ENCODE results near the gene ZNF593OS.

Gene ZNF593OS

DNA sequence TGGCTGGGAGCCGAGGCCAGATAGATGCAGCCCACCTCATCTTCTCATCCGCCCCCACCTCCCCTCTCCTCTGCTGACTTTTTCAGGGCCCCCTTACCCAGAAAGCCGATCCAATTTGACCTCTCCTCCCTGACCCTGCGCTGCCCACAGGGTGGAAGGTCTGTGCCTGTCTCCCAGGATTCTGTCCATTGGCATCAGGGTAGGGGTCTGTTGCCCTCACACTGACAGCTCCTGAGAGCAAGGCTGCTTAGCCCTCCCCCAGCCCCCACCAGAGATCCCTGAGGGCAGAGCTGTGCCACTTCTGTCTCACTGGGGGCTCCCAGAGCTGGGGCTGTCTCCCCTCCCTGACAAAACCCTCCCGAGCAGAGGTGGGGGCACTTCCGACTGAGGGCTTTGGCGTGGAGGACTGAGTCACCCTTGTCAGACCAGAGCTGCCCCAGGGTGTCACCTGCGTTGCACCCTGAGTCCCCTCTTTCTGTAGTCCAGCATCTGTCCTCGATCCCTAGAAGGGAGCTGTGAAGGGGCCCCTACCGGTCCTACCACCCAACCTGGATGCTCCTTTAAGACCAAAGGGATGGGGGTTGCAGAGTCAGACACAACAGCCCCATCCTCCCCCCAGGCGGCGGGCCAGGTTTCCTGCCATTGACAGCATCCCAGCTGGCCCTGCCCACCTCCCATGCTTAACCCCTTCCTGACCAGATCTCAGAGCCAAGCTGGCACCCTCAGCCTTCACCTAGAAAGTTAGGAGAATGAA is 15.2 kb downstream of the ZNF593OS start:
- H3K27ac Mint-ChIP-seq = no peak overlapping the region
- no peak overlapping the region for H3K4me3 Mint-ChIP-seq
- H3K27me3 Mint-ChIP-seq = peaks cover 32% of the 10 kb centered on the region
- no peaks in the 10 kb centered on the region for H3K4me1 Mint-ChIP-seq (ENCODE audit: low read depth)
- H3K9me3 Mint-ChIP-seq = no peaks in the 10 kb centered on the region
- no peaks in the 10 kb centered on the region for H3K36me3 Mint-ChIP-seq (ENCODE audit: low read depth)

DNA sequence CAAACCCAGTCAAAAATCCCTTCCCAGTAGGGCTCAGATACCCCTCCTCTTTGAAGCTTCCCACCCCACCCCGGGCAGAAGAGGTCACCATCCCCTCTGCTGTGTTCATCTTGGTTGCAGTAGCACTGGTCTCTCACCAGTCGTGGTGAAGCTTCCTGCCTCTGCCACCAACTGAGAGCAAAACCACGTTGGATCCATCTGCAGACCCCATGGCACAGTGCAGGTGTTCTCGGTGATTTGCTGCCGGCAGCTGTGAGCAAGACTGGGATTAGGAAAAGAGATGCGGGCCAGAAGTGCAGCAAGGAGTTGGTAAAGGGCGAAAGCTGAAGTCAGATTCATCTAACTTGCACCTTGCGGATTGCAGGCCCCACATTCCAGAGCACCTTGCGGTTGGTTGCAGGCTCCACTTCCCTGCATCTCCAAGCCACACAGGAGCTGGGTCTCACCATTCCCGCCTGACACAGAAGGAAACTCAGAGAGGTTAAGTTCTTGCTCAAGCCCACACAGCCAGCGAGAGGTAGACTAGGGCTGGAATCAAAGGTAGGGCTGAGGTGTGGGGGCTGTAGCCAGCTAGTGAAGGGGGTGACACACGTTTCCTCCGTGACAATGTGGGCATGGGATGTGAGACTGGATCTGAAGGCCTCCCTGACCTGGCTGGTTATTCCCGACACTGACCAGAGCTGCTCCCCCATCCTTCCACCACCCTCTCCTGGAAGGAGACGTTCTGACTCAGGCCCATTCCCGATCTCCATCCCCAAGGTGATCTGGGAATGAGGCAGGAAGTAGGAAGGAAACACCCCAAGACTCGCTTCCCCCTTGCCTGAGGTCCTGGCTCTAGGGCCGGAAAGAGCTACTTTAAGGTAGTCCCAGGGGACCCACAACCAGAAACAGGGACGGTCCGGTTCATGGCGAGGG is 16.0 kb downstream of the ZNF593OS start:
- Mint-ChIP-seq H3K4me3 (no peak overlapping the region), H3K9me3 (no peaks in the 10 kb centered on the region), H3K36me3 (ENCODE audit: low read depth) (no peaks in the 10 kb centered on the region), H3K27ac (no peak overlapping the region), H3K27me3 (peaks cover 28% of the 10 kb centered on the region), H3K4me1 (ENCODE audit: low read depth) (no peaks in the 10 kb centered on the region)

DNA sequence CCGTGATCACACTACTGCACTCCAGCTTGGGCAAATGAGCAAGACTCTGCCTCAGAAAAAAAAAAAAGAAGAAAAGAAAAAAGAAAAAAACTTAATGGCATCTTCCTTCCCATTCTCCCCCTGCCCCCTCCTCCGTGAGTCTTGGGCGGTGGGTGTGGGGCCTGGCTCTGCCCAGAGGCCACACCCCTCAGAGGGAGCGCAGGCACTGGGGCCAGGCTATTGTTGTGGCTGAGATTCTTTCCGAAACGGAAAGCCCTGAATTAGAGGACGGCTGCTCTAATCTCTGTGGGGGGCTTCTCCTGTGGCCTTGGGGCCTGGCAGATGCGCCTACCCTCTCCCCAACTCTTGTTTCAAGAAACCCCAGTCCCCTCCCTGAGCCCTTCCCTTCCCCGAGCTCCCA is 16.9 kb downstream of the ZNF593OS start:
- Mint-ChIP-seq H3K4me1 (ENCODE audit: low read depth) (no peaks in the 10 kb centered on the region), H3K36me3 (ENCODE audit: low read depth) (no peaks in the 10 kb centered on the region), H3K27me3 (peaks cover 27% of the 10 kb centered on the region), H3K4me3 (no peak overlapping the region), H3K9me3 (no peaks in the 10 kb centered on the region), H3K27ac (no peak overlapping the region)

DNA sequence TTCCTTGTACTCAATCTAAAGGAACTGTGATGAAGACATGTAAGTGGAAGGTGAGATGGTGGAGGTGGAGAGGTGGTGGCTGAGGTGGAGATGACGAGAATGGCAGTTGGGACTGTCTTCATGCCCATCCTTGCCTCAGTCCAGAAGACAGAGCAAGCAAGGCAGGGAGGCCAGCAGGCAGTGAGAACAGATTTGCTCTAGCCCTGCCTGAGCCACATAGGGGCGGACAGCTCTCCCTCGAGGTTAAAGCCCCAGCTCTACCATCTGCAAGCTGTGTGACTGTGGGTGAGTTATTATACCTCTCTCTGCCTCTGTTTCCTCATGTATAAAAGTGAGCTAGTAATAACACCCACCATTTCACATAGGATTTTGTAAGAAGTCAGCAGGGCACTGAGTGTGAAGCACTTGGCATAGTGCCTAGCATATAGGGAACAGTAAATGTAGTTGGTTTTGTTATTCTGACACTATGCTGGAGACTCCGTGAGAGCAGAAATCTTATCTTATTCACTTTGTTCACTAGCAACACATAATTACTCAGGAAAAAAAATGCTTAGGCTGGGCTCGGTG is 17.6 kb downstream of the ZNF593OS start:
- no peaks in the 10 kb centered on the region for H3K9me3 Mint-ChIP-seq
- H3K4me1 Mint-ChIP-seq (ENCODE audit: low read depth) = no peaks in the 10 kb centered on the region
- peaks cover 21% of the 10 kb centered on the region for H3K27me3 Mint-ChIP-seq
- no peaks in the 10 kb centered on the region for H3K36me3 Mint-ChIP-seq (ENCODE audit: low read depth)
- no peak overlapping the region for H3K27ac Mint-ChIP-seq
- H3K4me3 Mint-ChIP-seq = no peak overlapping the region

DNA sequence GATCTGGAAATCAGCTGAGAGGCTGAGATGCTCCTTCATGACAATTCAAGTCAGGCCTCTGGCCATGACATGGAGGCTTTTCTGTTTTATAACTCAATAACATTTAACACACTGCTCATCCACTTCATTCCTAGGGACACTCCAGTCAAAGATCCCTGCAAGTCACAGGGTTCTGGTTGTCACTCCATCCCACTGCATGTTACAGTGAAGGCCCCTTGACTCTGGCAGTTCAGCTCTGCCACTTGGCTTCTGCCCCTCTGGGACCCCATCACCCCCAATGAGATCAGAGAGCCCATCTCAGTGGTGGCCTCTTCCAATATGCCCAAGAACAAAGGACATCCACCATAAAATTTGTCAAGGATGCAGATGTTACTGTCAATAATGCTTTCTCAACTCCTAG is 22.7 kb downstream of the ZNF593OS start:
- no peaks in the 10 kb centered on the region for H3K36me3 Mint-ChIP-seq (ENCODE audit: low read depth)
- no peaks in the 10 kb centered on the region for H3K27me3 Mint-ChIP-seq
- H3K4me1 Mint-ChIP-seq (ENCODE audit: low read depth) = no peaks in the 10 kb centered on the region
- no peak overlapping the region for H3K27ac Mint-ChIP-seq
- H3K9me3 Mint-ChIP-seq = no peaks in the 10 kb centered on the region
- H3K4me3 Mint-ChIP-seq = no peak overlapping the region

DNA sequence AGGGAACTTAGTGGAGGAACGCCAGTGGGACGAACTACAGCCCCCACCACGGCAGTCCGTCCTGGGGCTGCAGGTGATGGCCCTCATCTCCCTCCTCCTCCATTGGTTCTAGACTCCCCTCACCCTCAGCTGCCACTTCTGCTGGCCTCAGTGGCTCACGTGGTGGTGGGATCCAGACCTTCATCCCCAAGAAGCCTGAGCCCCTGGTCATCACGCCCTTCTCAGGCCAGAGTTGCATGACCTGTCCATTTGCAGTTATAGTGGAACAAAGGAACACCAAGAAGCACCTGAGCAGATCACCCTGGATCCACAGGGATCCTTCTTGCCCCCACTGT is 25.7 kb downstream of the ZNF593OS start:
- Mint-ChIP-seq H3K27ac (no peak overlapping the region), H3K27me3 (no peaks in the 10 kb centered on the region), H3K9me3 (no peaks in the 10 kb centered on the region), H3K4me1 (ENCODE audit: low read depth) (no peaks in the 10 kb centered on the region), H3K36me3 (ENCODE audit: low read depth) (no peaks in the 10 kb centered on the region), H3K4me3 (no peak overlapping the region)

DNA sequence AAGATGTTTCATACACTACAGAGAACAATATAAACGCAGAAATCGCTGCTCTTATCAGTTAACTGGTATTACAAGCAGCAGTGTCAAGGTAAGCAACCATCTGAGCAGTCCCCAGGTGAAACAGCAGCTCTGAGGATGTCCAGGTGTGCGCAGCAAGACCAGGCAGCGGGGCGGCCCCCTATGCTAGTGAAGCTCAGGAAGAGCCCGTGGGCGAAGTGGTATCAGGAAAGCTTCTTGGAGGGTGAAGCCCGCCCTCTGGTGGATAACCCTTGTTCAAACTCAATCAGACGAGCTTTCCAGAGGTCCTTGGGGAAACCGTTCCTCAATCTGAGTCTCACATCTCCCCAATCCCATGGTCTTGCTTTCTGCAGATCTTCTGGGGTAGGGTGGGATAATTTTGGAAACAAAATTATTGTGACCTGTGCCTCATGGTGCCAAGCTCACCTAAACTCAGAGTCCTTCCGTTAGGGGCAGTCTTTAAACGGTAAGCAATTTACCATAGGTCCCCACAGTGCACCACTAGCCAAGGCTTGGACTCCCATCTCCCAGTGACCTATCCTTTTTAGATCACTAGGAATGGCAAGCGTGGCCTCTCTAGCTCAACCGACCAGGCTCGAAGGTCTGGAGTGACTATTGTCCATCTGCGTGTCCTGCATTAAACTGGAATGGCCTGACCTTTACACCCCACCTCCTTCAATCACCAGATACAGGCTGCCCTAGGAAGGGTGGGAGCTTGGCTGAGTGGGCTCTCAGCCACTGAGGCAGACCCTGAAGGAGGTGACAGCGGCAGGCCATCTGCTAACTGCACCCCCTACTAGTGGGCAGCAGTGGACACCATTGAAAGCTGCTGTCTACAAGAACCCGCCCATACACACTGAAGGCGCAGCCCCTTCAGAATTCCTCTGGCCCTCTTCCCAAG is 26.3 kb downstream of the ZNF593OS start:
- no peak overlapping the region for H3K27ac Mint-ChIP-seq
- no peaks in the 10 kb centered on the region for H3K36me3 Mint-ChIP-seq (ENCODE audit: low read depth)
- H3K27me3 Mint-ChIP-seq = no peaks in the 10 kb centered on the region
- no peaks in the 10 kb centered on the region for H3K4me1 Mint-ChIP-seq (ENCODE audit: low read depth)
- no peak overlapping the region for H3K4me3 Mint-ChIP-seq
- no peaks in the 10 kb centered on the region for H3K9me3 Mint-ChIP-seq

DNA sequence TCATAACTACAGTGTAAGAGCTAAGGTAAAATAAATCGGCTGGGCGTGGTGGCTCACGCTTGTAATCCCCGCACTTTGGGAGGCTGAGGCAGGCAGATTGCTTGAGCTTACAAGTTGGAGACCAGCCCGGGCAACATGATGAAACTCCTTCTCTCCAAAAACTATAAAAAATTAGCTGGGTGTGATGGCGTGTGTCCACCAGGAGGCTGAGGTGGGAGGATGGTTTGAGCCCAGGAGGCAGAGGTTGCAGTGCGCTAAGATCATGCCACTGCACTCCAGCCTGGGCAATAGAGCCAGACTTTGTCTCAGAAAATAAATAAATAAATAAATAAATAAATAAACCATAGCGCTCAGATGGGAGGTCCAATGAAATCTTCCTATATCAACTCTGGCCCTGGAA is 29.5 kb downstream of the ZNF593OS start:
- H3K27ac Mint-ChIP-seq = no peak overlapping the region
- no peak overlapping the region for H3K4me3 Mint-ChIP-seq
- H3K36me3 Mint-ChIP-seq (ENCODE audit: low read depth) = no peaks in the 10 kb centered on the region
- peaks cover 8% of the 10 kb centered on the region for H3K4me1 Mint-ChIP-seq (ENCODE audit: low read depth)
- H3K9me3 Mint-ChIP-seq = no peaks in the 10 kb centered on the region
- no peaks in the 10 kb centered on the region for H3K27me3 Mint-ChIP-seq

DNA sequence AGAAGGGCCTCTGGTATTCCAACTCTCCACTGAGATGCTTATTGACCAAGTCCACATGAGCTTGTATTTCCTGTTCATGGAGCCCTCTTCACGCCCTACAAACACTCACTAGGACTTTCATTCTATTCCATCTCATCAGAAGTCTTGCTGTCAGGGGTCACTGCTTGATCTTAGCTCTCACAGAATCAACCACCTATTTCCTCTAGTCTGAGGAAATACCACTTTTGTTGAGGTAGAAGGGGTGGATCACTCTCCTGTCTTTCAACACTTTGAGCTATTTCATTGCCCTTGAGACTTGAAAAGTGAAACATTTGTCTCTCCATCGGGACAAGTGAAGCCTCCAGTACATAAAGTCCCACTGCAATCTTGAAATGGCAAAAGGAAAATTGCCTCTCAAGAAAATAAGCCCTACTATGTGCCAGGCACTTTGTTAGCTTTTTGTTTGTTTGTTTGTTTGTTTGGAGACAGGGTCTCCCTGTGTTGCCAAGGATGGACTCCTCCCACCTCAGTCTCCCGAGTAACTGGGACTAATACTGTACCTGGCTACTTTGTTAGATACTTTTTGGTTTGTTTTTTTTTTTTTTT is 32.6 kb downstream of the ZNF593OS start:
- Mint-ChIP-seq H3K4me1 (ENCODE audit: low read depth) (peaks cover 8% of the 10 kb centered on the region), H3K27ac (no peak overlapping the region), H3K4me3 (no peak overlapping the region), H3K27me3 (no peaks in the 10 kb centered on the region), H3K36me3 (ENCODE audit: low read depth) (no peaks in the 10 kb centered on the region), H3K9me3 (no peaks in the 10 kb centered on the region)

DNA sequence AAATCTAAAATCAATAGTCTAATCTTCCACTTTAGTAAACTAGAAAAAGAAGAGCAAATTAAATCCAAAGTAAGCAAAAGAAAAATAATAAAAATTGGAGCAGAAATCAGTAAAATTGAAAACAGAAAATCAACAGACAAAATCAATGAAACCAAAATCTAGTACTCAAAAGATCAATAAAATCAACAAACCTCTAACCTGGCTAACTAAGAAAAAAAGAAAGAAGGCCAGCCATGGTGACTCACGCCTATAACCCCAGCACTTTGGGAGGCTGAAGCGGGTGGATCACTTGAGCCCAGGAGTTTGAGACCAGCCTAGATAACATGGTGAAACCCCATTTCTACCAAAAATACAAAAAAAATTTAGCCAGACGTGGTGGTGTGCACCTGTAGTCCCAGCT is 37.2 kb downstream of the ZNF593OS start:
- Mint-ChIP-seq H3K36me3 (ENCODE audit: low read depth) (no peaks in the 10 kb centered on the region), H3K4me3 (no peak overlapping the region), H3K27me3 (no peaks in the 10 kb centered on the region), H3K4me1 (ENCODE audit: low read depth) (peaks cover 13% of the 10 kb centered on the region), H3K9me3 (no peaks in the 10 kb centered on the region), H3K27ac (no peak overlapping the region)

DNA sequence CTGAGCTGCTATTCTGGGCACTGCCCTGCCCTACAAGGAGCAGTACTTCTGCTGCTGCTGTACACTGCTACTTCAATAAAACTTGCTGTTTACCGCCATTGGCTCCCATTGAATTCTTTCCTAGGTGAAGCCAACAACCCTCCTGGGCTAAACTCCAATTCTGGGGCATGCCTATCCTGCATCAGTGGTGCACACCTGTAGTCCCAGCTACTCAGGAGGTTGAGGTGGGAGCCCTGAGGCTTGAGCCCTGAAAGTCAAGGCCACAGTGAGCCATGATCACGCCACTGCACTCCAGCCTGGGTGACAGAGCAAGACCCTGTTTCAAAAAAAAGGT is 38.8 kb downstream of the ZNF593OS start:
- Mint-ChIP-seq H3K9me3 (no peaks in the 10 kb centered on the region), H3K4me3 (no peak overlapping the region), H3K27me3 (no peaks in the 10 kb centered on the region), H3K27ac (no peak overlapping the region), H3K36me3 (ENCODE audit: low read depth) (no peaks in the 10 kb centered on the region), H3K4me1 (ENCODE audit: low read depth) (peaks cover 10% of the 10 kb centered on the region)

DNA sequence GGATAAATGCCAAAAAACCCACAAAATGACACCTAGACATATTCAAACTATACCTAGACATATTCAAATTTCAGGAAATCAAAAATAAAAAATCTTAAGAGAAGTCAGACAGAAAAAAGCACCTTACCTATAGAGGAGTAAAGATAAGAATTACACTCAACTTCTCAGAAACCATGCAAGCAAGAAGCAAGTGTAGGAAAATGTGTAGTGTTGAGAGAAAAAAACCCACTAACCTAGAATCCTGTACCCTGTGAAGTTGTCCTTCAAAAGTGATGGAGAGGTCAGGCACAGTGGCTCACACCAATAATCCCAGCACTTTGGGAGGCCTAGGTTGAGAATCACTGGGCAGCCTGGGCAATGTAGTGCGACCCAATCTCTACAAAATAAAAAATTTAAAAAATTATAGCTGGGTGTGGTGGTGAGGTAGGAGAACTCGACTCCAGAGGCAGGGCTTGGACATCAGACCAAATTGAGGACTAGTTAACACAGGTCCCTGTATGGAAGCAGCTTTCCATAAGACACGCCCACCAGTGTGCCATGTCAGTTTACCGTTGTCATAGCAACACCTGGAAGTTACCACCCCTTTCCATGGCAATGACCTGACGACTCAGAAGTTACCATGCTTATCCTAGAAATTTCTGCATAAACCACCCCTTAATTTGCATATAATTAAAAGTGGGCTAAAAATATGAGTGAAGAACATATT is 39.4 kb downstream of the ZNF593OS start:
- Mint-ChIP-seq H3K27ac (no peak overlapping the region), H3K4me1 (ENCODE audit: low read depth) (peaks cover 16% of the 10 kb centered on the region), H3K4me3 (no peak overlapping the region), H3K36me3 (ENCODE audit: low read depth) (no peaks in the 10 kb centered on the region), H3K27me3 (no peaks in the 10 kb centered on the region), H3K9me3 (no peaks in the 10 kb centered on the region)

DNA sequence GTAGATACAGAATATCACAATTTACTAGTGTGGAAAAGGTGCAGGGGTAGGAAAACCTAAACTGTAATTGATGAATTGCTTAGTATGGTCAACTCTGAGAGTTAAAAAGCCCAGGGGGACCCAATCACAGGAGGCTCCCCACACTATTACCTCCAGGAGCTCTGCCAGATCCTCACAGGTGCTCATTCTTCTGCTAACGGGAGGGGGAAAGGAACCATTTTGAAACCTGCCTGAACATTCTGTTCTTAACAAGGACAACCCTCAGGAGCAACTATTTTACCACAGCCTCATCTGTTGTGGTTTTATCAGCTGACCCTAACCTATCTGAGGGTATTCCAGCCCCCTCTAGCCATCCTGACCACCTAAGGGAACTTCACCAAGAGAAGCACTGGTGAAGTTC is 40.9 kb downstream of the ZNF593OS start:
- no peaks in the 10 kb centered on the region for H3K9me3 Mint-ChIP-seq
- no peaks in the 10 kb centered on the region for H3K36me3 Mint-ChIP-seq (ENCODE audit: low read depth)
- no peak overlapping the region for H3K4me3 Mint-ChIP-seq
- no peaks in the 10 kb centered on the region for H3K27me3 Mint-ChIP-seq
- peaks cover 30% of the 10 kb centered on the region for H3K4me1 Mint-ChIP-seq (ENCODE audit: low read depth)
- H3K27ac Mint-ChIP-seq = no peak overlapping the region

DNA sequence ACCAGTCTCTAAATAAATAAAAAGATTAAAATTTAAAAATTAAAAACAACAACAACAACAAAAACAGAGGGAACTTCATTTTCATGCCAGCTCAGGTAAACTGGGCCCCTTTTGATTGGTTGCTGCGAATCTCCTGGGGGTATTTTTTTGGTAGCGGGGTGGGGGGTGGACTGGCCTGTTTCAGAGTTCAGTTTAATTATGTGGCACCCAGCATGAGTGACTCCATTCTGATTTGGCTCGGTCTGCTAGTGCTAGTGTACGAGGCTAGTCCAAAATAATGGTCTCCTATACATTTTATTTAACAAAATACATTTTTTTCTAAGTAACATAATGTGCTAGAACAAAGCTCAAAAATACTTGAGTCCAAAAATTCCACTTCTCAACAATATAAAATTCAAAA is 41.9 kb downstream of the ZNF593OS start:
- no peaks in the 10 kb centered on the region for H3K9me3 Mint-ChIP-seq
- H3K4me1 Mint-ChIP-seq (ENCODE audit: low read depth) = peaks cover 37% of the 10 kb centered on the region
- H3K4me3 Mint-ChIP-seq = no peak overlapping the region
- no peaks in the 10 kb centered on the region for H3K27me3 Mint-ChIP-seq
- H3K36me3 Mint-ChIP-seq (ENCODE audit: low read depth) = no peaks in the 10 kb centered on the region
- H3K27ac Mint-ChIP-seq = no peak overlapping the region
